ENCODE data around the gene EVI5. TPM values are rescaled to one million over a fixed set of nuclear protein-coding genes. Genes with fewer than 3 reads are reported as not detected.

The EVI5 gene
- total RNA-seq, 1 experiment from 2014 or later: 31.6 TPM

DNA sequence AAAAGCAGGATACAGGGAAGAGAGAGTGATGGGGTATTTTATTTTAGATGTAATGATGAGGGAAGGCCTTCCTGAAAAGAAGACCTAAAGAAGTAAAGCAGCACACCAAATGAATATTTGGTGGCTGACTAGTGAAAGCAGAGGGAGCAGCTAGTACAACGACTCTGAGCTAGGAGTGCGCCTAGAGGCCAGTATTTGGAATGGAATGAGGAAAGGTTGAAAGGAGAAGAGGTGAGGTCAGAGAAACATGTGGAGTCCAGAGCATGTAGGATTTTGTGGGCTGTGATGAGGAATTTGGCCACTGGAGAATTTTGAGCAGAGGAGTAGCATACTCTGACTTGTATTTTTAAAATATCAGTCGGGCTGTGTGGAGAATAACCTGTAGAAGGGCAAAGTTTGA lies 35.1 kb upstream of the EVI5 start:
- no TSS peak for BruUV-seq (replicated peaks)
- Histone ChIP-seq H3K4me1 (ENCODE audit: insufficient read depth, low read length, poor library complexity, severe bottlenecking) (no peaks in the 10 kb centered on the region), H3K27me3 (replicated peaks; ENCODE audit: insufficient read depth, low read depth, low read length, poor library complexity) (no peaks in the 10 kb centered on the region), H3K4me3 (ENCODE audit: low read depth, low read length, poor library complexity, severe bottlenecking) (no peak overlapping the region), H3K27ac (ENCODE audit: low read depth, low read length, poor library complexity, severe bottlenecking) (no peak overlapping the region), H3K36me3 (ENCODE audit: insufficient read depth, low read length, poor library complexity, severe bottlenecking) (no peaks in the 10 kb centered on the region), H3K9me3 (ENCODE audit: low read depth, low read length, poor library complexity, severe bottlenecking) (no peaks in the 10 kb centered on the region)
- ChIA-PET CTCF (interaction anchor here (2.1 to 2.3 kb wide), 3 partner anchors 12 to 510 kb away, joined by 10 to 31 read pairs (median 15); partner anchors contain the start of gene RPL5), POLR2A (ENCODE audit: low non-redundant PET) (no interaction called here)
- intact Hi-C loops (cut with micrococcal nuclease; ENCODE audit: unreplicated experiment): no loop called here
- no peak for TF ChIP-seq EZH2 (IDR thresholded peaks at IDR 0.05; ENCODE audit: borderline replicate concordance, low read depth, low read length, poor library complexity, severe bottlenecking)
- TF ChIP-seq, protein P1, sequence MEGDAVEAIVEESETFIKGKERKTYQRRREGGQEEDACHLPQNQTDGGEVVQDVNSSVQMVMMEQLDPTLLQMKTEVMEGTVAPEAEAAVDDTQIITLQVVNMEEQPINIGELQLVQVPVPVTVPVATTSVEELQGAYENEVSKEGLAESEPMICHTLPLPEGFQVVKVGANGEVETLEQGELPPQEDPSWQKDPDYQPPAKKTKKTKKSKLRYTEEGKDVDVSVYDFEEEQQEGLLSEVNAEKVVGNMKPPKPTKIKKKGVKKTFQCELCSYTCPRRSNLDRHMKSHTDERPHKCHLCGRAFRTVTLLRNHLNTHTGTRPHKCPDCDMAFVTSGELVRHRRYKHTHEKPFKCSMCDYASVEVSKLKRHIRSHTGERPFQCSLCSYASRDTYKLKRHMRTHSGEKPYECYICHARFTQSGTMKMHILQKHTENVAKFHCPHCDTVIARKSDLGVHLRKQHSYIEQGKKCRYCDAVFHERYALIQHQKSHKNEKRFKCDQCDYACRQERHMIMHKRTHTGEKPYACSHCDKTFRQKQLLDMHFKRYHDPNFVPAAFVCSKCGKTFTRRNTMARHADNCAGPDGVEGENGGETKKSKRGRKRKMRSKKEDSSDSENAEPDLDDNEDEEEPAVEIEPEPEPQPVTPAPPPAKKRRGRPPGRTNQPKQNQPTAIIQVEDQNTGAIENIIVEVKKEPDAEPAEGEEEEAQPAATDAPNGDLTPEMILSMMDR (conservative IDR thresholded peaks at IDR 0.05; ENCODE audit: low read depth, low read length): no peak
- no peak for DNase-seq (ENCODE audit: low spot score)

DNA sequence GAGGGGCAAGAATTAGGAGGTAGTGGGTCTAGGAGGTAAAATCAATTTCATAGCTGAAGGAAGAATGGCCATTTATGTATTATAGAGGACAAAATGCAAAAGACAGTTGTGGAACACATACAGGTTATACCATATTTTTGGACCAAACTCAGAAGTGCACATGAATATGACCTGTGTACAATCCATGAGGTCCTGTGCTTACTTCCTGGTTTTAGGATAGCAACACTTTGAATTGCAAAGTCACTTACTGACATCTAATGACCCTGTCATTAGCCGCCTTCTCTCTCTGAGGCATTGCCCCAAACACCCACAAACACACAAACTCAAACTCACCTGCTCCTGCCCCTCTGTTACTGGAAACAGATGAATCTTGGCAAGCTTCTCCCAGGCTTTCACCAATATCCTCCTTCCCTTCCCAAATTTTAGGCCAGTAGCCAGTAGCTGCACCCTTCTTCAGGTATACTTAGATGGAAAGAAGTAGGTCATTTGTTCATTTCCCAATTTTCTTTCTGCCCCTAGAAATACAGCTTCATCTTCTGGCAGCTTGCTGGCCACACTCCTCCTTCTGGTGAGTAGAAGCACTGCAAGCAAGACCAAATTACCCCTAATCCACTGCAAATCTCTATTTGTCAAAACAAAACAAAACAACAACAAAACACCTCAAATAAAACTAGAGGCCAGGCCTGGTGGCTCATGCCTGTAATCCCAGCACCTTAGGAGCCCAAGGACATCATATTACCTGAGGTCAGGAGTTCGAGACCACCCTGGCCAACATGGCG lies 33.3 kb upstream of the EVI5 start:
- peak; percentile 37 for DNase-seq (ENCODE audit: low spot score)
- POLR2A ChIA-PET (ENCODE audit: low non-redundant PET): no interaction called here

DNA sequence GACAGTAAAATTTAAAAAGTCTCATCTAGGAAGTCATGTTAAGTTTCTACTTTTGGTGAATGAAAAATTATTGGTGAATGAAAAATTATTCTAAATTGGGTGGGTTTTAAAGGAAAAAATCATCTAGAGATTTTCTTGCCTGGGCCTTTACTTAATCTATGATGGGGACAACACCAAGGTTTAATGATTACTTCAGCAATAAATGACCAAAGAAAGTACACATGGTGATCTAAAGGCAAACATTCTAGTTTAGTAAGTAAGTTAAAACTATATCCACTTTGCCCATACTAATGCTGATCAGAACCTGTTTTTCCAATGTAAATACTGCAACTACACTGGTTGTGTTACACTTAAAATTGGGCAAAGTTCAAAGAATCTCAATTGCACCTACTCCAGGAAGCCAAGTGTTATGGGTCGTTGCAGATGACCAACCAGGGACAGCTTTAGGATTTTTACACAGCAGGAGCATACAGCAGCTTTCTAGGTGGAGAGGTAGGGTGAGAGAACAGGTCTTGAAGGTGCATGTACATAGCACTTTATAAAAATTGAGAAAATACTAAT lies 32.3 kb upstream of the EVI5 start:
- no peaks in the 10 kb centered on the region for H3K36me3 ChIP-seq (ENCODE audit: insufficient read depth, low read length, poor library complexity, severe bottlenecking)
- ChIA-PET POLR2A (ENCODE audit: low non-redundant PET) (no interaction called here), CTCF (interaction anchor here (0.6 to 0.8 kb wide), 2 partner anchors 178 to 204 kb away, joined by 3 to 4 read pairs; no protein-coding TSS in a partner anchor)
- H3K27me3 ChIP-seq (replicated peaks; ENCODE audit: insufficient read depth, low read depth, low read length, poor library complexity): no peaks in the 10 kb centered on the region
- no peak overlapping the region for H3K27ac ChIP-seq (ENCODE audit: low read depth, low read length, poor library complexity, severe bottlenecking)
- intact Hi-C loops (cut with micrococcal nuclease; ENCODE audit: unreplicated experiment): loop anchor here (5.0 to 10.0 kb wide), 2 partner anchors 65 to 822 kb away; no protein-coding TSS in a partner anchor
- no peaks in the 10 kb centered on the region for H3K9me3 ChIP-seq (ENCODE audit: low read depth, low read length, poor library complexity, severe bottlenecking)
- TF ChIP-seq, protein P1 (conservative IDR thresholded peaks at IDR 0.05; ENCODE audit: low read depth, low read length): no peak
- TF ChIP-seq EZH2 (IDR thresholded peaks at IDR 0.05; ENCODE audit: borderline replicate concordance, low read depth, low read length, poor library complexity, severe bottlenecking): no peak
- H3K4me3 ChIP-seq (ENCODE audit: low read depth, low read length, poor library complexity, severe bottlenecking): no peak overlapping the region
- no TSS peak for BruUV-seq (replicated peaks)
- no peaks in the 10 kb centered on the region for H3K4me1 ChIP-seq (ENCODE audit: insufficient read depth, low read length, poor library complexity, severe bottlenecking)
- no peak for DNase-seq (ENCODE audit: low spot score)

More for the DNA sequence above, 33.3 kb upstream of the EVI5 start:
- H3K4me1 ChIP-seq (ENCODE audit: insufficient read depth, low read length, poor library complexity, severe bottlenecking): no peaks in the 10 kb centered on the region
- H3K36me3 ChIP-seq (ENCODE audit: insufficient read depth, low read length, poor library complexity, severe bottlenecking): no peaks in the 10 kb centered on the region
- no peak for TF ChIP-seq EZH2 (IDR thresholded peaks at IDR 0.05; ENCODE audit: borderline replicate concordance, low read depth, low read length, poor library complexity, severe bottlenecking)
- TF ChIP-seq, protein P1 (conservative IDR thresholded peaks at IDR 0.05; ENCODE audit: low read depth, low read length): peak; percentile 81
- no peak overlapping the region for H3K4me3 ChIP-seq (ENCODE audit: low read depth, low read length, poor library complexity, severe bottlenecking)
- H3K27me3 ChIP-seq (replicated peaks; ENCODE audit: insufficient read depth, low read depth, low read length, poor library complexity): no peaks in the 10 kb centered on the region
- intact Hi-C loops (cut with micrococcal nuclease; ENCODE audit: unreplicated experiment): loop anchor here (2.0 to 10.0 kb wide), 3 partner anchors 66 to 823 kb away; no protein-coding TSS in a partner anchor
- no TSS peak for BruUV-seq (replicated peaks)
- no peak overlapping the region for H3K27ac ChIP-seq (ENCODE audit: low read depth, low read length, poor library complexity, severe bottlenecking)
- no peaks in the 10 kb centered on the region for H3K9me3 ChIP-seq (ENCODE audit: low read depth, low read length, poor library complexity, severe bottlenecking)
- CTCF ChIA-PET: interaction anchor here (0.6 to 2.3 kb wide), 5 partner anchors 9 to 508 kb away, joined by 4 to 31 read pairs (median 12); partner anchors contain the start of genes EVI5 and RPL5
